Measurements from ENCODE around the gene ANXA10. TPM values are rescaled to one million over a fixed set of nuclear protein-coding genes. Genes with fewer than 3 reads are reported as not detected.

The ANXA10 gene
- total RNA-seq, 1 donor from 2014 or later = 0.13 TPM

Other genes starting within 250 kb of the ANXA10 start
- gene DDX60, start 226.2 kb downstream of the ANXA10 start, total RNA-seq = 19.5 and 23.4 TPM in 2 replicates